GM21360 (cell line): ENCODE measurements around the gene DHRS7C.

Source experiments
- ATAC-seq: cut with Tn5 transposase; IDR thresholded peaks from one replicate; pipeline ENCODE4 v1.9.1; 2021; ENCODE audit warnings: mild to moderate bottlenecking, moderate library complexity; ENCODE audit not compliant: unreplicated experiment

DHRS7C gene

DNA sequence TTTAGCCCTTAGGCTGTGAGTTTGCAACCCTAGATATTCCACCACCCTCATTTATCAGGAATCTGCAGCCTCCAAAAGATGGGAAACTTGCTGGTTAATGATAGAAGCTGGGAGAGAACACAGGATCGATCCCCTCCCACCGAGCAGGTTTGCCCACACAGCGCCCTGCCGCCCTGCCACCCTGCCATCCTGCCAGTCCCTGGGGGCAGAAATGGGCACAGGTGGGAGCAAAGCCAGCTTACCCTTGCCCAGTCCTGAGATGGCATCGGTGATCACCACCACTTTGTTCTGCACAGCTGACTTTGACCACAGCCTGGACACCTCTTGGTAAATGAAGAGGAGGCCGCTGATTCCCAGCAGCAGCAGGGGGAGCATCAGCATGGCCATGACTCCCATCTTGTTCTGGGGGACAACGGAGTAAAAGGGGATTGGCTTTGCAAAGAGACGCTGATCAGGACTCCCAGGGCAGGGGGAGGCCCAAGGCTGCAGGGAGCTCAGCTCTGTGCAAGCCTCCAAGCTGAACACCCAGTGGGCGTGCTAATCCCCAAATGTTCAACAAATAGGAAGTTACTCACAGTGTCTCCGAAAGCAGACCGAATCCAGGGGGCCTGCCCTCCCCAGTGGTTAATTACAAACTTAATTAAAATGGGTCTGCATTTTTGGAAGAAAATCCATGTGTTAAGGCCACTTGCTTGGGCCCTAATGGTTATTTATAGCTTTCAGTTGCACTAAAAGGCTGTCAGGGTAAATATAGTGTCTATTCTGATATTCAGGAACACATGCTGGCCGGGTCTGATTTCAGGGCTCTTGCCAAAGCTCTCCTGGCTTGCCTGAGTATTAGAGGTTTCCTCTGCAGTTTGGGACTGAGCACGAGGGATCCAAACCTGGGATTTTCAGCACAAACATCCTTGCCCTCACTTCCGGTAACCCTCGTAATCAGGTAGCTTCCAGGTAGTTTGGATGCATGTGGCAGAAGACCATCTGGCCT is at the start of gene DHRS7C:
Gene DHRS7C (minus strand): TSS at position 704 of the 988 bp plus-strand sequence. CDS start 308 bp downstream, at position 396.
- no peak for ATAC-seq

DNA sequence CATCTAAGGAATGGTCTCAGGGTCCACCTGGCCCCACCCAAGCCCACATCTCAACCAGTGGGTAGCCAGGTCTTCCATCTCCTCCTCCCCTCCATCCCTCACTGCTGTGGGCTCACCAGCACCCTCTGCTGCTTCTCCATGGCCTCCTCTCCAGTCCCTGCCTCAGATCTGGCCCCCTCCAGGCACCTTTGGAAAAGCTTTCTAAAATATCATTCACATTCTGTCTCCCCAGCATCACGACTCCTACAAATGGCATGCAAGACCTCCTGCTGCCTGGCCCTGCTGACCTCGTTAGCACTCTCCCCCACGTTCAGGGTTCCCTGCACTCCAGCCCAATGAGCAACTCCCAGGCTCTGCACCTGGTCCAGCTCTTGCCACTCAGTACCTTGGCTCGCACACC is 48.0 kb upstream of the DHRS7C start:
- ATAC-seq = no peak

DNA sequence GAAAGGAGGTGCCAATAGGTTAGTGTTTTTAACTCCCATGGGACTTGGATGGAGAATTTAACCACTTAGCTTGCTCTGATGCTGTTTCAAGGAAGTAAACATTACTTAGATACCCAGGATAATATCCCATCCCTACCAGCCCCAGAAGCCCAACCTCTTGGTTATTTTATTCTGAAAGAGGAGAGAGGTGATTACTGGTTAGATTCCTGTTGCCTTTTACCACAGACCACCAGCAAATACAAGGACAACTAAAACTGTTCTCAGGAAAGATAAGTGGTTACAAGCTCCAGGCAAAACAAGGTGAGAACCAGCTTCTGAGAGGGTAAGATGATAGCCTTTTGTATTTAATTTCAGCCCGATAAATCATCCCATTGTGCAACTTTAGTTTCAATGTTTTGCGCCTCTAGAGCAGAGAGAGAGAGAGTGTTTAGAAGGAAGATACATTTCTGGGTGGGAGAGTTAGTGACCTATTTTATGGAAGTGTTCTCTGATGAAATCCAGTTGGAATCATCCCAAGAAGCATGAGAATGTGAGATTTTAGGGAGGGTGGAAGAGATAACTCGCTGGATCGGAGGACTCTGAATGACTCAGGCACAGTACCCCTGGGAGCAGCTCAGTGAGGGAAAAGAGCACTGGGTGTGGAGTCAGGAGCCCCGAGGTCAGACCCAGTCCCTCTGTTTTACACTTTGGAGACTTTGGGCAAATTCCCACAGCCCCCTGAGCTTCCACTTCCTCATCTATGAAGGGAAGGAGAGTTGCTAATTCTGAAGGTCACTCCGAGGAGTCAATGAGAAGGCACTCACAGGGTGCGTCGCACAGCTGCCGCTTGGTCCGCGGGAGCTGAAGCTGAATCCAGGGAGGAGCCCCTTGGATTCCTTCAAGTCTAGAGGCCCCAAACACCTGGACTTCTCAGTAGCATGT is 46.4 kb upstream of the DHRS7C start:
- no peak for ATAC-seq

GRCh38 chr17:9833922-9834321 is 42.5 kb upstream of the DHRS7C start:
- ATAC-seq = no peak

DNA sequence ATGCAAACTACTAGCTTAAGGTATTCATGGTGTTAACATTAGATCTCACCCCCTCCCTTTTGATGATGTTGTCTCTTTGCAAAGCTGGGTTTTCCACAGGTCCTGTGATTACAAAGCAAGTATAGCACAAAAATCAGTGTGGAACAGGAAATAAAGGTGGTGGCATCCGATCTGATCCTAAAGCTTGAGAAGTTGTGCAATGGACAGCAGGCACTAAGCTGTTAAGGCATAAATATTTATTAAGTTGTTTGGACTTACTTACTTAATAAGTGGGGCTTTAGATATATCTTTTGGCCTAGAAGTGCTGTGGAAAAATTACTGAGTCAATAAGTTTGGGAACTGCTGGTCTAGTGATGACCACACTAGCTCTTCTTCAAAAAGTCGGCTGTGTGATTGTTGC is 39.3 kb upstream of the DHRS7C start:
- no peak for ATAC-seq

DNA sequence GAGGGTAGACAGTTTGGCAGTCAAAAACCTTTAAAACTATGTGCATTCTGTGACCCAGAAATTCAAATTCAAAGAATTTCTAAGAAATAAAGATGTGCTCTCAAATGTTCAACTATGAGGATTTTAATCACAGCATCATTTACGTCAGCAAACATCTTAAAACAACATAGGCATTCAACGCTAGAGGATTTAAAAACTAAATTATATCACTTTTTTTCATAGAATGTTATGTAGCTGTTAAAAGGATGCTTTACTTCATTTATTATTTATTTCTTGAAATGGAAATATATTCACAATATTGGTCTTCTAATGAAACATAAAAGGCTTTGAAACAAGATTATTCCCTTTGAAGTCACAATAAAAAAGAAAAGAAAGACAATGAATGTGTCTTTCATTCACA is 38.0 kb upstream of the DHRS7C start:
- ATAC-seq = no peak

DNA sequence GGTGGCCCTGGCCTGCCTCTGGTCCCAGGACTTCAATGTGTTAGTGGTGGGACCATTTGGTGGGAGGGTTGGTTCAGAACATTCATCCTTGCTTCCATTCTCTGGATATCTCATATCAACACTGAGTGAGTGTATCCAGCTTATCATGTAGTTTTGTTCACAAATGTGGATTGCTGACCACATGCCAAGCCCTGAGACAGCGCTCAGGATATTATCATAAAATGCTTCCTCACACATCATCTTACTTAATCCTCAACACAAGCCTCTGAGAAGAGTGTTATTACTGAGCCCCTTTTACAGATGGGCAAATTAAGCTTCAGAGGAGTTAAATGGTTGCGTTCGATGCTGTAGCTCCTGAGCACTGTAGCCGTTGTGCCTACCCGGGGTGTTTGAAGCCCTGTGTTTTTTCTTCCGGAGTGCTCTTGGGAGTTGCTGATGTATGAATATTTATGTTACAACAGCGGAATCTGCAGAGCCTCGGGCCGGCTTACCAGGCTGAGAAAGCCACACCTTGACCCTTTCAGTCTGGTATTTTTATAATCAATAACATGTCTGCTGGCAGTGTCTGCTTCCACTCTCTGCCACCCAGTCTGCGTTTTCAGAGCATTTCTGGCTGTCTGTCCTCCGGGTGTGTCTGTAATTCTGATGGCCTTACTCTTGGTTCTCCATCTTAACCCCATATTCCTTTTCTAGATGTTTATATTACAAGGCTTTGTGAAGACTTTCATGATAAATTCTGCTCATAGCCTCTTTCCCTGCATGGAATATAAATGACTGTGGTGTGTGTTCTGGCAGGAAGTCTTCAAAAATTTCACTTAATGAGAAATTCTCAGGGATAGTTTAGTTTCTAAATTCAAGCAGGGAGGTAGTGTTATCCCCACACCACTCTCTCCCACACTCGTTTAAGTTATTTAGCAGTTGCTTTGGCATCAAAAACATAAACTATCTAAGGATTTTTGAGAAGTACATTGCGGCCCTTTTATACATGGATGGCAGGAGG is 37.2 kb upstream of the DHRS7C start:
- ATAC-seq = no peak

DNA sequence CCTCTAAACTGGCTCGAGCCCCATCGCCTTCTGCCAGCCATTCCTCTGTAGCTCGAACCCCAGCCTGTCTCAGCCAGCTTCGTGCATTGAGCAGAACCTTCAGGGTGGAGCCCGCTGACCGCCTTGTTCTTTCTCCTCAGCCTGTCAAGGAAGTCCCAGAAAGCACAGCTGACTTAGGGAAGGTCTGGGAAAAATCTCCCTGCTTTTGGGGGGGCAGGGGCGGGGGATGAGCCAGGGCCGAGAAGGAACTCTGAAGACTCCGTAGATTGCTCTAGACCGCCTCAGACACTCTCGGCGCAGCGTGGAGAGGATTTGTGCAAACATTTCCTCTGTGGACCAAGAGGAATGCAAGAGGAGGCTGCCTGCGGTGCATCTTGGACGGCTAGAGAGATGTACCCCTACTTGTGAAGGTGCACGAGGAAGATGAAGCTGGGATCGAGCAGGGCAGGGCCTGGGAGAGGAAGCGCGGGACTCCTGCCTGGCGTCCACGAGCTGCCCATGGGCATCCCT is 34.3 kb upstream of the DHRS7C start, which contains the start of gene GLP2R:
Gene GLP2R (plus strand): TSS at position 284 of the 510 bp plus-strand sequence. CDS start 140 bp downstream, at position 424.
- no peak for ATAC-seq

DNA sequence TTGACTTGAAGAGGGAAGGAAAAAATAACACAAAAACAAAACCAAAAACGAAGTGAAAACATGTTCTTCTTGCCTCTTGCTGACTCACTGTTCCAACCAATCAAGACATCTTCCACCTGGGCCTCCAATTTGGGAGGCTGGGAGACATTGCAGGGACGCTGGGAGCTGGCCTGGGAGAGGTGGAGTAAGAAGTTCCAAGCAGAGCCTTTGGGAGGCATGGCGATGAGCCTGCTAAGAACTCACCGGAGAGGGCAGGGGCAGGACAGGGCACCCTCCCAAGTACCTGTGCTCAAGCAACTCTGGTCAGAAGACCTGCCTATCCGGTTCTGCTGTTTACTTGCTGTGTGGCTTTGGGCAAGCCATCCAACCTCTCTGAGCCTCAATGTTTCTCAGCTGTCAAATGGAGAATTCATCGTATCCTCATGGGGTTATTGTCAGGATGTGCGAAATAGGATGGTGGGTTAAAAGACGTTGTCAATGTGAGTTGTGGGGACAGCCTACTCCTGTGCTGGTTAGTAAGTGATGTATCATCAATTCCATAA is 33.5 kb upstream of the DHRS7C start:
- ATAC-seq = no peak

DNA sequence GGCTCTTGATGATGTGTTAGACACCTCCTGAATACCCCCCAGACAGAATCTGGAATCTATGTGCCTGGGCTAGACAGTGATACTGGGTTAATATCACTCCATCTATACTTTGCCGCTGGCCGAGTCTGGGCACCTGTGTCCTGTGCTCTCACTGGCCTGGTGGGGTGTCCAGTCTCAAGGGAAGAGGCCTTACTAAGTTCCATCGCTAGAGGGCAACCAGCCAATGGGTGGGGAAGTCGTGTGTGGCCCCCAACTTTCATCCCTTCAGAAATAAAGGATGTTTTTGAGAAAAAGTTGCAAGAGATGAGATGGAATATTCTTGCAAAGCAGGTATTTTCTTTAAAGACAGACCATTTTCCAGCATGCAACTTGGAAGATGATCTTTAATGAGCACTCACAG is 32.7 kb upstream of the DHRS7C start:
- ATAC-seq = no peak

DNA sequence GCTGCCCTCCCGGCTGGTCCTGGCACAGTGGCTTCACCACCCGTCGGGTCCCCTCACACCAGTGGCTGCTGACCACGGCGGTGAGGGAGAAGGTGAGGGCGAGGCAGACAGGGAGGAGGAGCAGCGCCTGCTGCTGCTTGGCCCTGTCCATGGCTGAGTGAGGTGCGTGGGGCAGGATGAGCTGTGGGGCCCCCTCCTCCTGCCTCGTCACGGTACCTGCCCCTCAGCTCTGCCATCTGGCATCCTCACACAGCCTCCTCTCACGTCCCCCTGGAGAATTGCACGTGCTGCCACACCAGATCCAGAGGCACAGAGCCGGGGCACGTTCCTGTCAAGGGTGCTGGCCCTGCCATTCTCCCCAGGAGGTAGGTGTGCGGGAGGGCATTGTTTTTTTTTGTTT is 30.5 kb upstream of the DHRS7C start, which contains the start of gene GSG1L2:
Gene GSG1L2 (minus strand): TSS at position 159 of the 400 bp plus-strand sequence. CDS start 8 bp downstream, at position 151.
- no peak for ATAC-seq

- ATAC-seq = no peak
These were observed 29.1 kb upstream of the DHRS7C start for GRCh38 chr17:9820448-9820847.

- ATAC-seq = no peak
These were observed 27.4 kb upstream of the DHRS7C start for GRCh38 chr17:9818760-9819159.

DNA sequence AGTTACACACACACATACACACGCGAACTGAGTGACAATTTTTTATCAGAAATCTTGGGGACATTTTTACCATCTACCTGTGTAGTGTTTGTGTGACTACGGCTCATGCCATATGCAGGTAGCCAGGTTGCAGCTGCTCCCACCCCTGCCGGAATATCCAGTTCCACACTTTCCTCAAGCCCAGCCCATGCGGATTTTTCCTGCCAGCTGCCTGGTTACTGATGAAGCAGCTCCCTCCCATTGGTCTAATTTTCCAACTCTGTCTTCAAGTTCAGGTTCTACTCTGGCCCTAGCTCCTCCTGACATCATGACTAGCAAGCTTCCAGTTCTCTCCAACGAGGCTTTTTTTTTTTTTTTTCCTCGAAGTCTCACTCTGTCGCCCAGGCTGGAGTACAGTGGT is 25.7 kb upstream of the DHRS7C start:
- no peak for ATAC-seq

- ATAC-seq = no peak
These were observed 25.1 kb upstream of the DHRS7C start for GRCh38 chr17:9816472-9816871.

DNA sequence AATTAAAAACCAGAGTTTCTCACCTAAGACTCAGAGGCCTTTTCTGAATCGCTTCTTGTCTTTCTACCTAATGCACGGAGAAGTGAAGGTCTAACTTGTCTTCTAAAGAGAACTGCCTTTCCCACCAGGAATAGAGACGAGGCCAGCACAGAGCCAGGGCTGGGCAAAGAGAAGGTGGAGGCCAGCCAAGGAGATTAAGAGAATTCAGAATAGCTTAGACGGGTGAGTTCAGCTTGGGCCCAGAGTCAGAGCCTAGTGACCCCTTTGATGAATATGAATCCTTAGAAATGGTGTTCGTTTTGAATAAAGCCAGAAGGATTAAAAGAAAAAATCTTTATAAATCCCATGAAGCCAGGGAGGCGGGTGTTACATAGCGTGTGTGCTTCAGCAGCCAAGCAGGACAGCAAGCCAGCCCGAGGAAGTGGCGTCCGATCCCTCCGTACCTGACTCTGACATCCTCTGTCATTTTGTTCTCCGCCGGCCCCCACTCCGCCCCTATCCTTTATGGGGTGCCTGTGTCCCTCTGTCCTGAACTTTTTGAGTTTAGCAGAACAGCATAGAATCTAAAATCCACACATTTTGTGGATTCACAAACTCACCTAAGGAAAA is 23.0 kb upstream of the DHRS7C start:
- no peak for ATAC-seq

DNA sequence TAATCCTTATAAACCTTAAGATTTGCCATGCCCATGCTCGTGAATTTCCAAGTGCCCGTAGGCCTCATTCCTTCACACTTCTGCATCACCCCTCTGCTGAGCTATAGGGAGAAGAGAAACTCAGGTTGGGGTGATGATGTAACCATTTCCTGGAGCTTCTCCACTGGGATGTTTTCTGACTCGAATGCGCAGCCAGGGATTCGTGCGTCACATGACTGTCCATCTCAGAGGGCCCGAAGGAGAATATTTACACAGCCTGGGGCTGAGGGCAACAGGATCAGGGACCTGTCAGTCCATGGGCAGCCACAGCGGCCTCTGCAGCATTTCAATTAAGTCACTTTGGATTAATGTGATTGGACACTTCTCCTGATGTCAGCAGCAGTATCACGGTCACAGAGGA is 21.8 kb upstream of the DHRS7C start:
- ATAC-seq = no peak

- ATAC-seq = no peak
These were observed 20.1 kb upstream of the DHRS7C start for GRCh38 chr17:9811537-9811936.

DNA sequence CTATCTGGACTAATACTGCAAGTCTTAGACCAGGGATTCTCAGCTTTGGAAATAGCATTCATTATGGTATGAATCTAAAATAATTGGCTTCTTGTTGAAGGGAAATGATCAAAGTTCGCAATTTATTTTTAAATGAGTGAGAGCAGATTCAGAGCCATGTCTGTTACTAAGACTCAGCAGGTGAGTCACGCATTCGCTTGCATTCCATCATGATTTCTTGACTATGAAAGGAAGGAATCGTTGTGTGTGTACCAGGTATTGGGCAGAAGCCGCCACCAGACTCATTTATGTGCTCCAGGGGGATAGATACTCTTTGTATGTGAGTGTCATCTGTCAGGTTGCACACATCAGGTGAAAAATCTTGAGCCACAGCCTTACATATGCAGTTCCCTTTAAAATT is 19.7 kb upstream of the DHRS7C start:
- ATAC-seq = no peak
